Upper lobe of left lung (tissue), 6 donors: ENCODE results near the gene SEMA4D. TPM values are rescaled to one million over a fixed set of nuclear protein-coding genes. Genes with fewer than 3 reads are reported as not detected.

Source experiments
- ATAC-seq, 2 donors: fragments of 200-7000 bp; cut with Tn5 transposase; one replicate each; pipeline ENCODE4 v1.9.1; 2022; ENCODE audit warnings: mild to moderate bottlenecking in 2 of 2, moderate library complexity in 2 of 2; ENCODE audit not compliant: low FRiP score in 2 of 2
- DNase-seq, 2 donors: peaks; one replicate each; pipeline ENCODE4 v3.0.0-alpha.2; 2019 to 2020
- H3K27ac ChIP-seq, 4 donors: fragments of 200-600 bp; sonication (generic); one replicate each; pipeline ENCODE4 v1.5.1; 2016 to 2019
- H3K27me3 ChIP-seq, 4 donors: fragments of 200-600 bp; sonication (generic); one replicate each; pipeline ENCODE4 v1.5.1; 2017 to 2019
- H3K36me3 ChIP-seq, 4 donors: fragments of 200-600 bp; sonication (generic); one replicate each; pipeline ENCODE4 v1.5.1; 2016 to 2019
- H3K4me1 ChIP-seq, 4 donors: fragments of 200-600 bp; sonication (generic); one replicate each; pipeline ENCODE4 v1.5.1; 2018 to 2019
- H3K4me3 ChIP-seq, 4 donors: fragments of 200-600 bp; sonication (generic); one replicate each; pipeline ENCODE4 v1.5.1; 2017 to 2019; ENCODE audit warnings: mild to moderate bottlenecking in 2 of 4, moderate library complexity in 1 of 4
- H3K9me3 ChIP-seq, 4 donors: fragments of 200-600 bp; sonication (generic); one replicate each; pipeline ENCODE4 v1.5.1; 2018 to 2019
- EP300 ChIP-seq, 4 donors: sonication (generic); formaldehyde crosslinking; IDR thresholded peaks; one replicate each; pipeline ENCODE4 v1.5.1; 2017; ENCODE audit warnings: antibody characterized with exemption in 4 of 4, control low read depth in 2 of 4
- POLR2A ChIP-seq, 4 donors: fragments of 450-650 bp; IDR thresholded peaks; one replicate each; pipeline ENCODE4 v1.5.1; 2016 to 2017; ENCODE audit warnings: antibody characterized with exemption in 4 of 4, mild to moderate bottlenecking in 2 of 4
- POLR2AphosphoS5 ChIP-seq, 2 donors: sonication (generic); formaldehyde crosslinking; IDR thresholded peaks; one replicate each; pipeline ENCODE4 v1.5.1; 2017; ENCODE audit warnings: antibody characterized with exemption in 2 of 2
- WGBS, 2 donors: methylation state at CpG; one replicate each; pipeline ENCODE4 v1.1.5; 2017 to 2018; 5-methylcytosine and 5-hydroxymethylcytosine counted together
- total RNA-seq, 6 donors: library from RNA; depleted of rRNA in 4 of 6; stranded (reverse); fragments of >200 nt in 4 of 6; gene quantifications; one replicate each; pipeline versions ENCODE4 v1.1.0 to v1.2.1, GENCODE V29; 2016 to 2021
- TF ChIP-seq, protein P1 (sequence below), 6 experiments: fragments of 450-650 bp in 4 of 6; fragments of 200-600 bp in 2 of 6; sonication (generic) in 2 of 6; IDR thresholded peaks; one replicate each; pipeline ENCODE4 v1.5.1; 2016 to 2019; ENCODE audit warnings: antibody characterized with exemption in 6 of 6
- donor health status: DM: no; HTN: no; CAD: no; lungs with moderate emphysema.
- donor health status: DM: no; HTN: yes; CAD: no; lungs with severe emphysema.

SEMA4D gene
- total RNA-seq, 6 donors from 2014 or later: 24.6 to 61.3 (median 41.8) TPM

DNA sequence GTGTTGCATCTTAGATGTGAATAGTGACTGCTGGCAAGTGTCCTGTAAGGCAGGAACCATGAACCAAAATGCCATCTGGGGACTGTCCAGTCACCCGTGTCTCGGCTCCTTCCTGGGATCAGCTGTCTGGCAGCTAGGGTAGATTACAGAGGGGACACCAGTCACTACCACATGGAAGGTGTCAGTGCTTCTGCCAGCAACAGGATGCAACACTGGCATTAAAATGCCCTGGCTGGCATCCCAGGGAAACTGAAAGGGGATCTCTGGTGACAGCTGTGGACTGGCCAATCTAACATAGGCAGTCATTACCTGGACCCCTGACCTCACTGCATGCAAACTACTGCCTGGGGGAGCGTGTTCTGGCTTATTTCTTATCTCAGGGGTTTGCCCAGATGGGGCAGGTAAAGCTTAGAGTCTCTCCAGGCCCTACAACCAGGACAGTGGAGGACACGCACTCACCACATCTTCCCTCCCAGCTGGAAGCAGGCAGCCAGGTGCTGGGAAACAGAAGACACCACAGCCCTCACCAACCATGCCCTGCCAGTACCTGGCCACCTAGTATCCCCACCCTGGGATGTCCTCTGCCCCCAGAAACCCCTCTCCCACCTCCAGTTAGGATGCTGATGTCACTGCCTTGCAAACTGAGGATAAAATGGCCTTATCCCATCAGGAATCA lies 83.8 kb downstream of the SEMA4D start:
- Histone ChIP-seq H3K27ac (no peak overlapping the region), H3K27me3 (no peaks in the 10 kb centered on the region), H3K4me3 (no peak overlapping the region), H3K4me1 (peaks cover 0 to 12% (median 6%) of the 10 kb centered on the region in 4 donors), H3K36me3 (no peaks in the 10 kb centered on the region), H3K9me3 (no peaks in the 10 kb centered on the region)
- no peak for TF ChIP-seq POLR2AphosphoS5 (IDR thresholded peaks at IDR 0.05)
- TF ChIP-seq EP300 (IDR thresholded peaks at IDR 0.05): no peak
- TF ChIP-seq, protein P1, sequence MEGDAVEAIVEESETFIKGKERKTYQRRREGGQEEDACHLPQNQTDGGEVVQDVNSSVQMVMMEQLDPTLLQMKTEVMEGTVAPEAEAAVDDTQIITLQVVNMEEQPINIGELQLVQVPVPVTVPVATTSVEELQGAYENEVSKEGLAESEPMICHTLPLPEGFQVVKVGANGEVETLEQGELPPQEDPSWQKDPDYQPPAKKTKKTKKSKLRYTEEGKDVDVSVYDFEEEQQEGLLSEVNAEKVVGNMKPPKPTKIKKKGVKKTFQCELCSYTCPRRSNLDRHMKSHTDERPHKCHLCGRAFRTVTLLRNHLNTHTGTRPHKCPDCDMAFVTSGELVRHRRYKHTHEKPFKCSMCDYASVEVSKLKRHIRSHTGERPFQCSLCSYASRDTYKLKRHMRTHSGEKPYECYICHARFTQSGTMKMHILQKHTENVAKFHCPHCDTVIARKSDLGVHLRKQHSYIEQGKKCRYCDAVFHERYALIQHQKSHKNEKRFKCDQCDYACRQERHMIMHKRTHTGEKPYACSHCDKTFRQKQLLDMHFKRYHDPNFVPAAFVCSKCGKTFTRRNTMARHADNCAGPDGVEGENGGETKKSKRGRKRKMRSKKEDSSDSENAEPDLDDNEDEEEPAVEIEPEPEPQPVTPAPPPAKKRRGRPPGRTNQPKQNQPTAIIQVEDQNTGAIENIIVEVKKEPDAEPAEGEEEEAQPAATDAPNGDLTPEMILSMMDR (IDR thresholded peaks at IDR 0.05): no peak
- no peak for TF ChIP-seq POLR2A (IDR thresholded peaks at IDR 0.05)
- WGBS, 2 donors: 78 to 82% methylated on average over 3 to 4 of the region's 4 CpGs
- no peak for DNase-seq
- ATAC-seq: no peak

DNA sequence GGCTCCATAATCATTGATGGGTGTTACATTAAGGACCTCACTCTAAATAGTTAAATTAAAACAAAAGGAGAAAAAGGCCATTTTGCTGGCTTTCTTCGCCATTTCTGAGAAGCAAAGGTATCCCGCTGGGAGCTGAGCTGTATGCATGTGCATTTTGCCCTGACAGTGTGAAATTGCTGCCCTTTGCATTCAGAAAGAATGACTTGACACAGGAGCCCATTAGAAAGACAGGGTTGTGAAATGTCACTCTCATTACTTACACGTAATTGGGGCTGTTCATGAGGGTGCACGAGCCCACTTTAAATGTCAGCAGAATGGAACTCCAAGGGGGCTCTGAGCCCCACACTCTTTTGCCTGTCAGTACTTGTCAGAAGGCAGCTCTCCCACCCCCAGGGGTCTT lies 85.0 kb downstream of the SEMA4D start:
- Histone ChIP-seq H3K27ac (no peak overlapping the region), H3K27me3 (no peaks in the 10 kb centered on the region), H3K9me3 (no peaks in the 10 kb centered on the region), H3K36me3 (no peaks in the 10 kb centered on the region), H3K4me3 (no peak overlapping the region), H3K4me1 (peaks cover 0 to 11% (median 6%) of the 10 kb centered on the region in 4 donors)
- TF ChIP-seq POLR2A (IDR thresholded peaks at IDR 0.05) (no peak), POLR2AphosphoS5 (IDR thresholded peaks at IDR 0.05) (no peak), EP300 (IDR thresholded peaks at IDR 0.05) (no peak)
- TF ChIP-seq, protein P1 (IDR thresholded peaks at IDR 0.05): no peak
- no peak for ATAC-seq
- WGBS, 2 donors: 74 to 76% methylated on average over 4 of the region's 4 CpGs
- DNase-seq: no peak

DNA sequence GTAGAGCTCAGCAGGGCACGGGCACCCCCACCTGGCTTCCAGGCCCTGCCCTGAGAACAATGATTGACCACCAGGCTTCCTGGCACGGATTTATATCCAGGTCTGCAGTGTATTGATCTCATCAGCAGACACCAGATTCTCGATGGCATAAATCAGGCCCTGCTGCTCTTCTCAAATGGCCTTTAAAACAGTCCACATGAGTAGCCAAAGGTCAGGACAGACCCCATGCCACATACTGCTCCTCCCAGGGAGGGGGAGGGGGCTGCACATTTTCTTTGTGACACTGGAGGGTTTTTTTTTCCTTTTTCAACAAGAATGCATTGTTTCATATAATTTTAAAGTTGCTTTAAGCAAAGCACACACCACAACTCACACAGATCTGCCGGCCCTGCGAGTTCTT lies 85.4 kb downstream of the SEMA4D start:
- H3K27ac ChIP-seq: no peak overlapping the region
- no peaks in the 10 kb centered on the region for H3K27me3 ChIP-seq
- H3K4me3 ChIP-seq: no peak overlapping the region
- WGBS, 2 donors: 90 to 92% methylated on average over 5 of the region's 5 CpGs
- DNase-seq (no peak), ATAC-seq (no peak)
- TF ChIP-seq POLR2A (IDR thresholded peaks at IDR 0.05): no peak
- no peak for TF ChIP-seq EP300 (IDR thresholded peaks at IDR 0.05)
- H3K36me3 ChIP-seq: no peaks in the 10 kb centered on the region
- H3K9me3 ChIP-seq: no peaks in the 10 kb centered on the region
- H3K4me1 ChIP-seq: peaks cover 0 to 9% (median 6%) of the 10 kb centered on the region in 4 donors

DNA sequence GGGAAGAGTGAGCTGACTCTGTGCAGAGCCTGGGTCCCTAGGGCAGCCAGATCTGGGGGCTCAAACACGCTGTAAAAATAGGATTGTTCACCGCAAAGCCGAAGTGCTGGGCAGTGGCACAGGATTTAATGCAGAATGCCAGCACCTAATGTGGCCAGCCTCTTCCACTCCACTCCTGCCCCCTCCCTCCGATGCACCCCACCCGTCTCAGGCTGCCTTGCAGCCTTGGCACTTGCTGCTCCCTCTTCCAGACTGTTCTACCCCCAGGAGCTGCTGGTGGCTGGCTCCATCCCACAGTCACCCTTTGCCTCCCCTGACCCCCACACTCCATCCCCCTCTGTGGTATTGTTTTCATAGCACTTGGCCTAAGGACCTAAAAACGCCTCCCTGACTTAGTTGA lies 86.2 kb downstream of the SEMA4D start:
- ATAC-seq: no peak
- DNase-seq: no peak
- Histone ChIP-seq H3K9me3 (no peaks in the 10 kb centered on the region), H3K4me3 (no peak overlapping the region), H3K36me3 (no peaks in the 10 kb centered on the region), H3K4me1 (peaks cover 0 to 10% (median 6%) of the 10 kb centered on the region in 4 donors), H3K27ac (no peak overlapping the region), H3K27me3 (no peaks in the 10 kb centered on the region)
- TF ChIP-seq, protein P1 (IDR thresholded peaks at IDR 0.05): no peak
- TF ChIP-seq POLR2AphosphoS5 (IDR thresholded peaks at IDR 0.05) (no peak), EP300 (IDR thresholded peaks at IDR 0.05) (no peak), POLR2A (IDR thresholded peaks at IDR 0.05) (no peak)
- 77 to 94% methylated on average over 6 of the region's 6 CpGs for WGBS, 2 donors

DNA sequence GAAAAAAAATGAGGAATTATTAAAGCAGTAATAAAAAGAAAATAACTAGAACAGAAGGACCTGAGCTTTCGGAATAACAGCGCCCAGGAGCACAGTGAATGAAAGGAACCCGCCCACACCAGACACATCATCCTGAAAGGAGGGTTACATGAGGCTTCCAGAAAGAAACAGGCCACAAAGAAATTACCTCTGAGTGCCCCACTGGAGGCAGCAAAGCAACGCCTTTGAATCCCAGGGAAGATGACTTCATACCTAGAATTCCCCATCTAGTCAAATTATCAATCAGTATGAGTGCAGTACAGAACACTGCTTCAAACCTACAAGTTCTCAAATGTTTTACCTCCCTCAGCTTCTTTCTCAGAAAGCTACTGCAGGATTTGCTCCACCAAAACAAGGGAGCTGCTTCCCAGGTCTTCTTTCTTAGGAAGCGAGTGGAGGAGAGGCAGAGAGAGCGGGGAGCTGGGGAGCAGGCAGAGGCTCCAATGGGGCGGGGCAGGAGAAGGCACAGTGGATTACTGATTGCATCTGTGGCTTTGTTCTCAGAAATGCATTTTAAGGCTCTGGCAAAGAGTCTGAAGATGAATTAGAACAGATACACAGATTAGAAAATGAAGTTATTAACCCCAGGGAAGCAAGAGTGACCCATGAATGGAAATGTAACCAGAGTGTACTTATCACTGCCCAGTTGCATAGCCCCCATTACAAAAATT lies 87.1 kb downstream of the SEMA4D start:
- WGBS, 2 donors: 76 to 86% methylated on average over 7 of the region's 7 CpGs
- no peaks in the 10 kb centered on the region for H3K27me3 ChIP-seq
- ATAC-seq: no peak

More for the DNA sequence above, 87.1 kb downstream of the SEMA4D start:
- no peak overlapping the region for H3K27ac ChIP-seq
- peaks cover 3 to 19% (median 15%) of the 10 kb centered on the region in 4 donors for H3K4me1 ChIP-seq
- H3K36me3 ChIP-seq: no peaks in the 10 kb centered on the region
- TF ChIP-seq EP300 (IDR thresholded peaks at IDR 0.05) (no peak), POLR2A (IDR thresholded peaks at IDR 0.05) (no peak), POLR2AphosphoS5 (IDR thresholded peaks at IDR 0.05) (no peak)
- TF ChIP-seq, protein P1 (IDR thresholded peaks at IDR 0.05): no peak
- H3K4me3 ChIP-seq: no peak overlapping the region
- H3K9me3 ChIP-seq: no peaks in the 10 kb centered on the region
- DNase-seq: no peak
